ENCODE results near the gene ZNF350. TPM values are rescaled to one million over a fixed set of nuclear protein-coding genes. Genes with fewer than 3 reads are reported as not detected.
A peak's percentile ranks its signal among the peaks of the same experiment; 100 is the strongest.
"Not testable (repeated sequence)": the region's sequence is repeated elsewhere in the genome, so short reads cannot be mapped to it uniquely, and the experiment has no call there.

ZNF350 gene
- total and polyA plus RNA-seq, 8 donors, result 7.8 to 25.8 (median 19.2) TPM

GRCh38 chr19:51965583-51965982 lies 21.1 kb downstream of the ZNF350 start:
- Histone ChIP-seq H3K27ac (no peak overlapping the region), H3K4me1 (no peaks in the 10 kb centered on the region), H3K36me3 (peaks cover 12 to 88% of the 10 kb centered on the region in 2 donors), H3K9me3 (peaks cover 20 to 99% of the 10 kb centered on the region in 2 donors), H3K4me3 (no peak overlapping the region), H3K27me3 (no peaks in the 10 kb centered on the region)
- ATAC-seq (no peak), DNase-seq (no peak)
- intact Hi-C loops (cut with DNase I), result no loop called here
- TF ChIP-seq CTCF (IDR thresholded peaks at IDR 0.05), result no peak

- intact Hi-C loops (cut with DNase I); H3K27ac ChIP-seq; H3K4me3 ChIP-seq; H3K27me3 ChIP-seq; H3K4me1 ChIP-seq; ATAC-seq; DNase-seq: not testable (repeated sequence)
- peaks cover 2 to 39% of the 10 kb centered on the region in 2 donors for H3K36me3 ChIP-seq
- peaks cover 0 to 97% of the 10 kb centered on the region in 2 donors for H3K9me3 ChIP-seq
These were observed 25.9 kb downstream of the ZNF350 start for GRCh38 chr19:51960621-51961233.

- intact Hi-C loops (cut with DNase I), result no loop called here
- DNase-seq (no peak), ATAC-seq (no peak)
- no peak overlapping the region for H3K27ac ChIP-seq
- H3K4me3 ChIP-seq, result no peak overlapping the region
- no peaks in the 10 kb centered on the region for H3K4me1 ChIP-seq
- H3K9me3 ChIP-seq, result peaks cover 0 to 97% of the 10 kb centered on the region in 2 donors
- H3K27me3 ChIP-seq, result no peaks in the 10 kb centered on the region
- H3K36me3 ChIP-seq, result peaks cover 0 to 30% of the 10 kb centered on the region in 2 donors
- no peak for TF ChIP-seq CTCF (IDR thresholded peaks at IDR 0.05)
These were observed 26.8 kb downstream of the ZNF350 start for GRCh38 chr19:51959791-51960190.

- intact Hi-C loops (cut with DNase I); DNase-seq; H3K27me3 ChIP-seq; H3K27ac ChIP-seq; ATAC-seq; H3K4me1 ChIP-seq; H3K4me3 ChIP-seq: not testable (repeated sequence)
- H3K36me3 ChIP-seq, result peaks cover 0 to 10% of the 10 kb centered on the region in 2 donors
- H3K9me3 ChIP-seq, result peaks cover 0 to 91% of the 10 kb centered on the region in 2 donors
These were observed 28.8 kb downstream of the ZNF350 start for GRCh38 chr19:51957846-51958245.

GRCh38 chr19:51948975-51949374 lies 37.7 kb downstream of the ZNF350 start:
- peaks cover 4 to 25% of the 10 kb centered on the region in 2 donors for H3K36me3 ChIP-seq
- no peaks in the 10 kb centered on the region for H3K27me3 ChIP-seq
- H3K4me1 ChIP-seq, result no peaks in the 10 kb centered on the region
- peak overlapping the region; percentile 1 to 15 for H3K4me3 ChIP-seq
- peak overlapping the region in 1 of 2 donors; percentile 19 for H3K27ac ChIP-seq
- DNase-seq (peak; percentile 42 to 84 (median 71)), ATAC-seq (peak; percentile 64)
- intact Hi-C loops (cut with DNase I), result no loop called here
- H3K9me3 ChIP-seq, result peaks cover 19 to 93% of the 10 kb centered on the region in 2 donors
- TF ChIP-seq CTCF (IDR thresholded peaks at IDR 0.05), result no peak

GRCh38 chr19:51946602-51947001 lies 40.0 kb downstream of the ZNF350 start:
- Histone ChIP-seq H3K4me3 (no peak overlapping the region), H3K27me3 (no peaks in the 10 kb centered on the region), H3K36me3 (peaks cover 15 to 48% of the 10 kb centered on the region in 2 donors), H3K4me1 (no peaks in the 10 kb centered on the region), H3K9me3 (peaks cover 27 to 100% of the 10 kb centered on the region in 2 donors), H3K27ac (no peak overlapping the region)
- intact Hi-C loops (cut with DNase I), result no loop called here
- ATAC-seq, result no peak
- no peak for TF ChIP-seq CTCF (IDR thresholded peaks at IDR 0.05)
- DNase-seq, result no peak
